Epithelial cell of esophagus (primary cell): ENCODE data around the gene NOD1.
A peak's percentile ranks its signal among the peaks of the same experiment; 100 is the strongest.

ENCODE experiments used
- DNase-seq: peaks from one replicate; pipeline ENCODE4 v3.0.0; 2010; ENCODE audit warnings: low read depth
- H3K4me3 ChIP-seq: 2 replicates; pipeline ENCODE4 v1.5.1; 2011; ENCODE audit warnings: mild to moderate bottlenecking, low read length, control low read depth
- CTCF ChIP-seq: IDR thresholded peaks from 2 replicates; pipeline ENCODE4 v1.5.1; 2011; ENCODE audit warnings: low read depth, mild to moderate bottlenecking, low read length, control low read depth, inconsistent platforms; ENCODE audit not compliant: insufficient read depth; ENCODE audit errors: missing control alignments

The NOD1 gene

GRCh38 chr7:30463405-30464145 is 15.0 kb downstream of the NOD1 start:
- no peak overlapping the region for H3K4me3 ChIP-seq
- no peak for TF ChIP-seq CTCF
- no peak for DNase-seq

GRCh38 chr7:30462179-30462578 is 16.4 kb downstream of the NOD1 start:
- TF ChIP-seq CTCF: no peak
- no peak overlapping the region for H3K4me3 ChIP-seq
- DNase-seq: no peak

GRCh38 chr7:30460246-30460633 is 18.3 kb downstream of the NOD1 start:
- no peak for TF ChIP-seq CTCF
- H3K4me3 ChIP-seq: no peak overlapping the region
- DNase-seq: no peak

- peak; percentile 36 for DNase-seq
- no peak for TF ChIP-seq CTCF
- H3K4me3 ChIP-seq: no peak overlapping the region
These were observed 18.9 kb downstream of the NOD1 start for GRCh38 chr7:30459591-30460245.

GRCh38 chr7:30458311-30458710 is 20.3 kb downstream of the NOD1 start:
- H3K4me3 ChIP-seq: no peak overlapping the region
- TF ChIP-seq CTCF: no peak
- no peak for DNase-seq

- no peak overlapping the region for H3K4me3 ChIP-seq
- DNase-seq: no peak
- no peak for TF ChIP-seq CTCF
These were observed 24.7 kb downstream of the NOD1 start for GRCh38 chr7:30453921-30454320.
